Osteocyte (in vitro differentiated cells): ENCODE measurements around the gene GGTLC1. TPM values are rescaled to one million over a fixed set of nuclear protein-coding genes. Genes with fewer than 3 reads are reported as not detected.

Experiments
- DNase-seq: peaks from one replicate; pipeline ENCODE4 v3.0.0; 2021; ENCODE audit warnings: mixed read lengths; ENCODE audit not compliant: unreplicated experiment; ENCODE audit errors: extremely low spot score
- H3K27ac Mint-ChIP-seq: one replicate; pipeline ENCODE4 v1.8.0; 2021; ENCODE audit warnings: mild to moderate bottlenecking, mixed read lengths; ENCODE audit not compliant: unreplicated experiment
- H3K27me3 Mint-ChIP-seq: one replicate; pipeline ENCODE4 v1.8.0; 2021; ENCODE audit warnings: mixed read lengths; ENCODE audit not compliant: unreplicated experiment
- H3K36me3 Mint-ChIP-seq: one replicate; pipeline ENCODE4 v1.8.0; 2021; ENCODE audit warnings: mixed read lengths; ENCODE audit not compliant: unreplicated experiment
- H3K4me1 Mint-ChIP-seq: one replicate; pipeline ENCODE4 v1.8.0; 2021; ENCODE audit warnings: mixed read lengths; ENCODE audit not compliant: unreplicated experiment
- H3K4me3 Mint-ChIP-seq: one replicate; pipeline ENCODE4 v1.8.0; 2021; ENCODE audit warnings: mild to moderate bottlenecking, moderate library complexity, mixed read lengths; ENCODE audit not compliant: unreplicated experiment
- H3K9me3 Mint-ChIP-seq: one replicate; pipeline ENCODE4 v1.8.0; 2021; ENCODE audit warnings: mixed read lengths; ENCODE audit not compliant: unreplicated experiment
- total RNA-seq: library from RNA; stranded (reverse); gene quantifications from 2 replicates; pipeline ENCODE4 v1.2.1, GENCODE V29; 2021
- TF ChIP-seq, protein P1 (sequence below): fragments of 200-600 bp; sonication (generic); IDR thresholded peaks from 2 replicates; pipeline ENCODE4 v1.5.0; 2021; ENCODE audit warnings: antibody characterized with exemption, mild to moderate bottlenecking, moderate library complexity

GGTLC1 gene
- total RNA-seq, 1 donor from 2014 or later = not detected

DNA sequence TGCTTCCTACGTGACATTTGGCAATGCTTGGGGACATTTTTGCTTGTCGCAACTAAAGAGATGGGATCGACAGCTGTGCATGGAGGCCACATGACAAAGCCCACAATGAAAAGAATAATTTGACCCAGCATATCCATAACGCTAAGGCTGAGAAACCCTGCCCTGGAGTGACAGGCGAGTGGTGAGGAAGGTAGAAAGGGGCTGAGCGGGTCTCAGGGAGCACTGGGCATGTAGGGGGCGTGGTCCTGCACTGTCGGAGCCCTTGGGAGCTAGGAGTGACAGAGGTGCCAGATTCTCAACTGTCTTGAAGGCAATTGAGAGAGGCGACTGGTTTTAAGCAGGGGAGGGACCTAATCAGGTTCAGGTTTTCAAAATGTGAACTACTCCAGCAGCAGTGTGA is 13.6 kb downstream of the GGTLC1 start:
- TF ChIP-seq, protein P1, sequence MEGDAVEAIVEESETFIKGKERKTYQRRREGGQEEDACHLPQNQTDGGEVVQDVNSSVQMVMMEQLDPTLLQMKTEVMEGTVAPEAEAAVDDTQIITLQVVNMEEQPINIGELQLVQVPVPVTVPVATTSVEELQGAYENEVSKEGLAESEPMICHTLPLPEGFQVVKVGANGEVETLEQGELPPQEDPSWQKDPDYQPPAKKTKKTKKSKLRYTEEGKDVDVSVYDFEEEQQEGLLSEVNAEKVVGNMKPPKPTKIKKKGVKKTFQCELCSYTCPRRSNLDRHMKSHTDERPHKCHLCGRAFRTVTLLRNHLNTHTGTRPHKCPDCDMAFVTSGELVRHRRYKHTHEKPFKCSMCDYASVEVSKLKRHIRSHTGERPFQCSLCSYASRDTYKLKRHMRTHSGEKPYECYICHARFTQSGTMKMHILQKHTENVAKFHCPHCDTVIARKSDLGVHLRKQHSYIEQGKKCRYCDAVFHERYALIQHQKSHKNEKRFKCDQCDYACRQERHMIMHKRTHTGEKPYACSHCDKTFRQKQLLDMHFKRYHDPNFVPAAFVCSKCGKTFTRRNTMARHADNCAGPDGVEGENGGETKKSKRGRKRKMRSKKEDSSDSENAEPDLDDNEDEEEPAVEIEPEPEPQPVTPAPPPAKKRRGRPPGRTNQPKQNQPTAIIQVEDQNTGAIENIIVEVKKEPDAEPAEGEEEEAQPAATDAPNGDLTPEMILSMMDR = no peak
- no peak overlapping the region for H3K27ac Mint-ChIP-seq
- no peaks in the 10 kb centered on the region for H3K36me3 Mint-ChIP-seq
- no peak for DNase-seq
- no peaks in the 10 kb centered on the region for H3K4me1 Mint-ChIP-seq
- H3K27me3 Mint-ChIP-seq = no peaks in the 10 kb centered on the region
- no peaks in the 10 kb centered on the region for H3K9me3 Mint-ChIP-seq
- H3K4me3 Mint-ChIP-seq = no peak overlapping the region

DNA sequence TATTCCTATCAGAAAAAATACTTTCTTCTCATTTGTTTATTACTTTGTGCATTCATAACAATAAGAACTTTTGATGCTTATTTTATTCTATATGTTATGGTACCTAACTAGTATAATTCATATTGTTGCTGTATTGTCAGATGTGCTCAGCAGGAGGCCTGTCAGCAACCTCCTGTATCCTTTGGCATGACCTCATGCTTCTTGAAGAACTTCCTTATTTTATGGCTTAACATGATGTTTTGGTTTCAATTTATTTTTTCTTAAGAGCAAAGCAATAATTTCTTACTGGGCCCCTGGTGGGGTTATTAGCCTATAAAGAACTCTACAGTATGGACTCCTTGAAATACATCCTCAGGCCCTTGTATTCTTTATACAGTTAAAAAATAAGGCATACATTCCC is 17.3 kb downstream of the GGTLC1 start:
- DNase-seq = no peak
- H3K27ac Mint-ChIP-seq = no peak overlapping the region
- H3K27me3 Mint-ChIP-seq = no peaks in the 10 kb centered on the region
- no peaks in the 10 kb centered on the region for H3K4me1 Mint-ChIP-seq
- no peak overlapping the region for H3K4me3 Mint-ChIP-seq
- TF ChIP-seq, protein P1 = no peak
- no peaks in the 10 kb centered on the region for H3K36me3 Mint-ChIP-seq
- no peaks in the 10 kb centered on the region for H3K9me3 Mint-ChIP-seq

DNA sequence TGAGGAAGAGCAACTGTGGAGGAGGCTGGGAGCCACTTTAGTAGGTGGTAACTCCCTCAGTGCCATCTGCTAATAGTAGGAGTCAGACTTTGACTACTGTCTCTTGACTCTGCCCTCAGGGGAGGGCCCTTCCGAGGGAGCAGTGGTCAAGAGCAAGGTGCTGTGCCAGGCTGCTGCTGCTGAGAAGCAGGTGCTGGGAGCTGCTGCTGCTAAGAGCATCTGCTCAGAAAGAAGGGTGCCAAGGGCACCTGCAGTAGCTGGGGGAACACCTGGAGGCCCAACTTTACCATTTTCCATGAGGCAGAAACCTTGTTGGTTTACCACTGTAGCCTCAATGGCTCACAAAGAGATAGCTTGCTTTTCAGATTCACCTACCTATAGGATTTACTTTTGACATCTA is 18.5 kb downstream of the GGTLC1 start:
- TF ChIP-seq, protein P1 = no peak
- Mint-ChIP-seq H3K4me1 (no peaks in the 10 kb centered on the region), H3K36me3 (no peaks in the 10 kb centered on the region), H3K4me3 (no peak overlapping the region), H3K9me3 (no peaks in the 10 kb centered on the region), H3K27me3 (no peaks in the 10 kb centered on the region), H3K27ac (no peak overlapping the region)
- no peak for DNase-seq

DNA sequence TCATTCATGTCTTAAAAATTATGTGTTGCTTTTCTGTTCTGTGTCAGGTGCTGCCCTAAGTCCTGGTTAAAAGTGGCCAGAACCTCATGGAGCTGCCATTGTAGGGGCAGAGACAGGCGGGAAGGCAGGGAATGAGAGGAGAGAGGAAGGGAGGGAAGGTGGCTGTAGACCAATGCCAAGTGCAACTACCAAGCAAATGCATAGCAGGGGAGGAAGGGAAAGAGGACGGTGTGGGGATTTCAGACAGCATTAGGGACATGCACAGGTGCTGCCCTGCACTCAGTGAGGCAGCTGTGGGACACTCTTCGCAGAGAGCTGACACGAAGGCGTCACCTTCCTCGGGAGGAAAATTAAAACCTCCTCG is 21.0 kb downstream of the GGTLC1 start:
- no peak overlapping the region for H3K27ac Mint-ChIP-seq
- no peaks in the 10 kb centered on the region for H3K36me3 Mint-ChIP-seq
- TF ChIP-seq, protein P1 = no peak
- peaks cover 8% of the 10 kb centered on the region for H3K9me3 Mint-ChIP-seq
- H3K27me3 Mint-ChIP-seq = no peaks in the 10 kb centered on the region
- H3K4me3 Mint-ChIP-seq = no peak overlapping the region
- no peak for DNase-seq
- H3K4me1 Mint-ChIP-seq = no peaks in the 10 kb centered on the region

DNA sequence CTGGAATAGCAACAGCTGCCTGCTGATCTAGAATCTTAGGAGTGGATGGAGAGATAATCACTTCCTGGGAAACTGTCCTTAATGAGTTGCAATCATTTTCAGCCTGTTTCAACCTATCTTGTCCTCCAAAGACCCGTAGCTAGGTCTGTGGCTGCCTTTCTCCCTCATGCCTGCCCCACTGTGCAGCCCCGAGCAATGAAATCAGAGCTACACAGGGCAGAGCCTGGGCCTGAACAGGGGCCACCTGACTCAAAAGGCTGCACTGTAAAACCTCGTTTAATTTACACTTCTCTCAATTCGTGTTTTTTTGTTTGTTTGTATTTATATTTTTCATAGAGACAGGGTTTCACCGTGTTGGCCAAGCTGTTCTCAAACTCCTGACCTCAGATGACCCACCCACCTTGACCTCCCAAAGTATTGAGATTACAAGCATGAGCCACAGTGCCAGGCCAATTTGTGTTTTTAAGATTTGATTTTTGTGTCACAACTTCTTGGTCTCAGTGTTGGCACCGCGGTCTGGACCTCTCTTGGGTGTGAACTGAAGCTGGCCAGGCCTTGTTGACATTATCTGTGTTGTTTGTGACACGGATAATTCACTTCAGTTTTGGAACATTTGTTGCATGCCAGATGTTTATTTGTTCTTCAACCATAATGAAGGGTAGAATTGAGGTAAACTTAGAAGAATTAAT is 21.5 kb downstream of the GGTLC1 start:
- Mint-ChIP-seq H3K27ac (no peak overlapping the region), H3K27me3 (no peaks in the 10 kb centered on the region), H3K9me3 (peaks cover 11% of the 10 kb centered on the region), H3K4me1 (no peaks in the 10 kb centered on the region), H3K36me3 (no peaks in the 10 kb centered on the region), H3K4me3 (no peak overlapping the region)
- DNase-seq = no peak
- TF ChIP-seq, protein P1 = no peak
